ENCODE measurements around the gene ITGBL1. TPM values are rescaled to one million over a fixed set of nuclear protein-coding genes. Genes with fewer than 3 reads are reported as not detected.

The ITGBL1 gene
- total RNA-seq, 4 donors from 2014 or later: 0.83 to 28.0 (median 3.0) TPM

DNA sequence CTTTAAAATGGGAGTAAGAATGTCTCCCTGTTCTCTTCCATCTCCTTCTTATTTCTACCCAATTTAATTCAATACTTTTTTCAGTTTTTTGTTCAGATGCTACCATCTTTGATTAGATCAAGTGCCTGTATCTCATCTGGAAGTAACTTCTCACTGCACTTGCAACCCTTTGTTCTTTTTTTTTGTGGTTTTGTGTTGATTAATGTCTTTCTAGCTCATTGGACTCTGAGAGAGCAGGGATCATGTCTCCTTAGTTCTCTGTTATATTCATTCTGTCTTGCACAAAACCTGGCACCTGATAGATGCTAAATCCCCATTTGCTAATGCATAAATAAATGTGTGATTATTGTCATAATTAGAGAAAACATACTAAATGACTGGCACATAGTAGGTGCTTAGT is 834 bp upstream of the ITGBL1 start:
- no peak for TF ChIP-seq POLR2A (IDR thresholded peaks at IDR 0.05)
- DNase-seq: no peak
- Histone ChIP-seq H3K27ac (no peak overlapping the region), H3K4me1 (peaks cover 0 to 32% (median 4%) of the 10 kb centered on the region in 3 donors), H3K27me3 (peaks cover 0 to 21% (median 0%) of the 10 kb centered on the region in 4 donors), H3K4me3 (no peak overlapping the region), H3K36me3 (no peaks in the 10 kb centered on the region), H3K9me3 (no peaks in the 10 kb centered on the region)
- intact Hi-C loops (cut with DNase I): no loop called here

DNA sequence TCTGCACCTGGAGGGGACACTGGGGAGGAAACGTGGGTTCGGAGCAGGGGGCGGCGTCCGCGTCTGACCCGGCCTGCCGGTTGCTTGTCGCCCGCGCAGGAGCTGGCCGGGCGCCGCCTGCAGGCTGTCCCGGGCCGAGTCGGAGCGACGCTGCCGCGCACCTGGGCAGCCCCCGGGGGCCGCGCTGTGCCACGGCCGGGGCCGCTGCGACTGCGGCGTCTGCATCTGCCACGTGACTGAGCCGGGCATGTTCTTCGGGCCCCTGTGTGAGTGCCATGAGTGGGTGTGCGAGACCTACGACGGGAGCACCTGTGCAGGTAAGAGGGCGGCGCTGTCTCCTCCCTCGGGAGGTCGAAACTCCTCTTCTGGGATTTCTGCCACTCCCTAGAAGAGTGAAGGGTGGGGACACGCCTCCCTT is 1.3 kb downstream of the ITGBL1 start:
- Histone ChIP-seq H3K4me3 (peak overlapping the region; percentile 35 to 69 (median 50)), H3K4me1 (peaks cover 0 to 32% (median 4%) of the 10 kb centered on the region in 3 donors), H3K9me3 (no peaks in the 10 kb centered on the region), H3K27me3 (peaks cover 0 to 15% (median 0%) of the 10 kb centered on the region in 4 donors), H3K36me3 (no peaks in the 10 kb centered on the region), H3K27ac (peak overlapping the region in 2 of 4 donors; percentile 45 to 61)
- intact Hi-C loops (cut with DNase I): no loop called here
- TF ChIP-seq, protein P1, sequence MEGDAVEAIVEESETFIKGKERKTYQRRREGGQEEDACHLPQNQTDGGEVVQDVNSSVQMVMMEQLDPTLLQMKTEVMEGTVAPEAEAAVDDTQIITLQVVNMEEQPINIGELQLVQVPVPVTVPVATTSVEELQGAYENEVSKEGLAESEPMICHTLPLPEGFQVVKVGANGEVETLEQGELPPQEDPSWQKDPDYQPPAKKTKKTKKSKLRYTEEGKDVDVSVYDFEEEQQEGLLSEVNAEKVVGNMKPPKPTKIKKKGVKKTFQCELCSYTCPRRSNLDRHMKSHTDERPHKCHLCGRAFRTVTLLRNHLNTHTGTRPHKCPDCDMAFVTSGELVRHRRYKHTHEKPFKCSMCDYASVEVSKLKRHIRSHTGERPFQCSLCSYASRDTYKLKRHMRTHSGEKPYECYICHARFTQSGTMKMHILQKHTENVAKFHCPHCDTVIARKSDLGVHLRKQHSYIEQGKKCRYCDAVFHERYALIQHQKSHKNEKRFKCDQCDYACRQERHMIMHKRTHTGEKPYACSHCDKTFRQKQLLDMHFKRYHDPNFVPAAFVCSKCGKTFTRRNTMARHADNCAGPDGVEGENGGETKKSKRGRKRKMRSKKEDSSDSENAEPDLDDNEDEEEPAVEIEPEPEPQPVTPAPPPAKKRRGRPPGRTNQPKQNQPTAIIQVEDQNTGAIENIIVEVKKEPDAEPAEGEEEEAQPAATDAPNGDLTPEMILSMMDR (IDR thresholded peaks at IDR 0.05): peak in 3 of 6 experiments; percentile 14 to 44 (median 36)
- TF ChIP-seq POLR2A (IDR thresholded peaks at IDR 0.05): no peak
- WGBS, 2 donors: 6 to 33% methylated on average over 8 to 9 of the region's 41 CpGs
- no peak for DNase-seq

DNA sequence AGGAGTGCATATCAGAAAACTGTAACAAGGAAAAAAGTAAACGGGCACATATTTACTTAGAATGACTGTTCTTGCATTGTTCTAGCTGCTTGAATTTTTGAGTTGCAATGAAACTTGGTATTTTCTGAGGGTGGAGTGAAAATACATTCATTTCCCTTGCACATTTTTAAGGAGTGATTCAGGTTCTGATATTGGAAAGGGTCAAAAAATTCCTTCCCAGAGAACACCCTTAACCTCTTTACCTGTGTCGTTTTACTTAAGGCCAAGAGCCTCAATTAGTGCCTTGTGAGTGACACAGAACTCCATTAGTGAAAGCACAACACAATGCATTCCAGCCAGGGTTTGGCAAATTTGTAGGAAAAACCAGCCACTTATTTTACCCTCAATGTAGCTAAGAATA is 2.3 kb downstream of the ITGBL1 start:
- 45 to 49% methylated on average over 2 of the region's 2 CpGs for WGBS, 2 donors
- DNase-seq: no peak
- no peaks in the 10 kb centered on the region for H3K36me3 ChIP-seq
- peaks cover 0 to 15% (median 0%) of the 10 kb centered on the region in 4 donors for H3K27me3 ChIP-seq
- no peak overlapping the region for H3K4me3 ChIP-seq
- H3K27ac ChIP-seq: no peak overlapping the region
- peaks cover 0 to 32% (median 4%) of the 10 kb centered on the region in 3 donors for H3K4me1 ChIP-seq
- intact Hi-C loops (cut with DNase I): no loop called here
- TF ChIP-seq POLR2A (IDR thresholded peaks at IDR 0.05): no peak
- TF ChIP-seq, protein P1 (IDR thresholded peaks at IDR 0.05): no peak
- no peaks in the 10 kb centered on the region for H3K9me3 ChIP-seq

DNA sequence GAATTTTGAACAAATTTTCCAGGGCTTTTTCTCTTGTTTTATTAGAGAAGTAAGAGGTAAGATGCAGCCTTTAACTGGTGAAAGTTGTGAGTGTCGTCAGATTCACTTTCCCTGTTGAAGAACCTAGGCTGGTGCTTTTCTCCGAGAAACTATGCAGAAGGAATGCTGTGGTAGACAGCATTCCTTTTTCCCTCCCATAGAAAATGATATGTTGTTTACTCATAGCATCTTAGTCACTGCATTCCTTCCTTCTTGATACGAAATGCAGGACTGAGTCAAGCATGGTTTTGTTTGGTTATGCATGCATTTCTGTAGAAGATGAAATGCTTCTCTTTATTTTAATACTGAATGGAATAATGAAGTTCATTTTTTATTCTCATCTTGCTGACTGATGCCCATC is 3.4 kb downstream of the ITGBL1 start:
- no peak for DNase-seq
- Histone ChIP-seq H3K27ac (no peak overlapping the region), H3K9me3 (no peaks in the 10 kb centered on the region), H3K27me3 (peaks cover 0 to 15% (median 0%) of the 10 kb centered on the region in 4 donors), H3K4me3 (no peak overlapping the region), H3K4me1 (peaks cover 0 to 27% (median under 1%) of the 10 kb centered on the region in 3 donors), H3K36me3 (no peaks in the 10 kb centered on the region)
- intact Hi-C loops (cut with DNase I): no loop called here
- WGBS, 2 donors: 17 to 25% methylated on average over 3 of the region's 3 CpGs
- no peak for TF ChIP-seq POLR2A (IDR thresholded peaks at IDR 0.05)
- TF ChIP-seq, protein P1 (IDR thresholded peaks at IDR 0.05): no peak

DNA sequence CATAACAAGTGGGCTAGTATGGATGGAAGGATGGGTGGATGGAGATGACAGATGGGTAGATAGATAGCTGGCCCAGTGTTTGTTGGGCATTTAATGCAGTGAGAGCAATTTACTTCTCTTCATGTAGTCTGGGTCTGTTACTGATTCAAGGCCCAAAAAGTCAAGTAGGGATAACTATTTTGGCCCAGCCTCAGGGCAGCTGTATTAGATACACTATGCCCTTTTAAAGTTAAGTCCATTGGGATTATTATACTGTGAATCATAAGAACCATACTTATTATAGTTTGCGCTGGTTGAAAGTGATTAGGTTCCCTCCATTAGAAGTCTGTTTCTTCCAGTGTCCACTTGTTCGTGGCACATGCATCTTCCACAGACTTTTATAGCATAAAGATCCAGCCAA is 4.7 kb downstream of the ITGBL1 start:
- TF ChIP-seq, protein P1 (IDR thresholded peaks at IDR 0.05): no peak
- TF ChIP-seq POLR2A (IDR thresholded peaks at IDR 0.05): no peak
- intact Hi-C loops (cut with DNase I): no loop called here
- DNase-seq: no peak
- 82 to 87% methylated on average over 2 of the region's 2 CpGs for WGBS, 2 donors
- Histone ChIP-seq H3K4me3 (no peak overlapping the region), H3K27ac (no peak overlapping the region), H3K27me3 (peaks cover 0 to 15% (median 0%) of the 10 kb centered on the region in 4 donors), H3K36me3 (no peaks in the 10 kb centered on the region), H3K9me3 (no peaks in the 10 kb centered on the region), H3K4me1 (peaks cover 0 to 23% (median 0%) of the 10 kb centered on the region in 3 donors)

DNA sequence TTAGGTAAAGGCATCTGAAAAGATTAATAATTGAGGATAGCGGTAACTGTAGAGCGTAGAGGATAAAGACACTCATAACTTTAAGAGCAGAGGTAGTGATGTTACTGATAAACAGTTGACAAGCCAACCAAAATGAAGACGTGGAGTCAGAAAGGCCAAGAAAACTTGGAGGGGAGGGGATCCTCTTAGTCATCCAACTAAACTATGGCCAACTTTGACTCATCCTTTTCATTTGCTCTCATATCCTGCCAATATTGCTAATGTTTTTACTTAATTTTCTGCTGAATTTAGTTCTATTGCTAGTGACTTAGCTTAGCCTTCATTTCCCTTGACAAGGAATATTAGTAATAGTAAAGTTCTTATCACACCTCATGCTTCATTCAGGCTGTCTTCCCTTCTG is 13.4 kb downstream of the ITGBL1 start:
- no peaks in the 10 kb centered on the region for H3K4me1 ChIP-seq
- intact Hi-C loops (cut with DNase I): no loop called here
- no peak overlapping the region for H3K27ac ChIP-seq
- H3K9me3 ChIP-seq: no peaks in the 10 kb centered on the region
- H3K27me3 ChIP-seq: peaks cover 0 to 6% (median 0%) of the 10 kb centered on the region in 4 donors
- no peak for DNase-seq
- TF ChIP-seq POLR2A (IDR thresholded peaks at IDR 0.05): no peak
- TF ChIP-seq, protein P1 (IDR thresholded peaks at IDR 0.05): no peak
- H3K4me3 ChIP-seq: no peak overlapping the region
- WGBS, 2 donors: 57 to 62% methylated on average over 3 of the region's 3 CpGs
- no peaks in the 10 kb centered on the region for H3K36me3 ChIP-seq
